MM.1S (cell line): ENCODE measurements around the gene RTN4RL2.

ENCODE experiments used
- DNase-seq: peaks from one replicate; pipeline ENCODE4 v3.0.0-alpha.2; 2015
- H2AFZ ChIP-seq: fragments of 300-600 bp; sonication (generic); 2 replicates; pipeline ENCODE4 v1.6.0; 2016; ENCODE audit warnings: antibody characterized with exemption, low read length
- H3F3A ChIP-seq: fragments of 300-600 bp; sonication (generic); 2 replicates; pipeline ENCODE4 v1.6.1; 2016; ENCODE audit warnings: mild to moderate bottlenecking, antibody characterized with exemption, low read length, moderate library complexity, mixed read lengths; ENCODE audit not compliant: insufficient read depth
- H3K27ac ChIP-seq: fragments of 300-600 bp; sonication (generic); 2 replicates; pipeline ENCODE4 v1.5.1; 2016; ENCODE audit warnings: mild to moderate bottlenecking, low read length
- H3K27me3 ChIP-seq: fragments of 300-600 bp; sonication (generic); replicated peaks from 2 replicates; pipeline ENCODE4 v1.6.0; 2016; ENCODE audit warnings: low read length; ENCODE audit not compliant: insufficient read depth
- H3K36me3 ChIP-seq: fragments of 300-600 bp; sonication (generic); replicated peaks from 2 replicates; pipeline ENCODE4 v1.6.1; 2016; ENCODE audit warnings: mild to moderate bottlenecking, low read length, mixed read lengths; ENCODE audit not compliant: insufficient read depth
- H3K4me1 ChIP-seq: fragments of 300-600 bp; sonication (generic); 2 replicates; pipeline ENCODE4 v1.6.1; 2016; ENCODE audit warnings: low read length, mixed read lengths
- H3K4me2 ChIP-seq: fragments of 300-600 bp; sonication (generic); 2 replicates; pipeline ENCODE4 v1.6.0; 2016; ENCODE audit warnings: low read depth, low read length
- H3K4me3 ChIP-seq: fragments of 300-600 bp; sonication (generic); 2 replicates; pipeline ENCODE4 v1.5.1; 2016; ENCODE audit warnings: low read length, mixed read lengths
- H3K79me2 ChIP-seq: fragments of 300-600 bp; sonication (generic); 2 replicates; pipeline ENCODE4 v1.6.1; 2016; ENCODE audit warnings: mixed run types, low read length, mixed read lengths
- H3K9ac ChIP-seq: fragments of 300-600 bp; sonication (generic); 2 replicates; pipeline ENCODE4 v1.6.1; 2016; ENCODE audit warnings: low read length, mixed read lengths
- H3K9me2 ChIP-seq: fragments of 300-600 bp; sonication (generic); replicated peaks from 2 replicates; pipeline ENCODE4 v1.6.1; 2016; ENCODE audit warnings: mild to moderate bottlenecking, low read length, mixed read lengths; ENCODE audit not compliant: insufficient read depth
- H3K9me3 ChIP-seq: fragments of 300-600 bp; sonication (generic); replicated peaks from 2 replicates; pipeline ENCODE4 v1.6.1; 2016; ENCODE audit warnings: mild to moderate bottlenecking, low read length, mixed read lengths; ENCODE audit not compliant: insufficient read depth
- H4K20me1 ChIP-seq: fragments of 300-600 bp; sonication (generic); 2 replicates; pipeline ENCODE4 v1.6.1; 2016; ENCODE audit warnings: mild to moderate bottlenecking, low read length, moderate library complexity, mixed read lengths; ENCODE audit not compliant: insufficient read depth
- EZH2 ChIP-seq: fragments of 300-600 bp; sonication (generic); optimal IDR thresholded peaks from 2 replicates; pipeline ENCODE3; 2017; ENCODE audit warnings: low read depth, mild to moderate bottlenecking, antibody characterized with exemption, low read length, mixed read lengths
- EZH2phosphoT487 ChIP-seq: fragments of 300-600 bp; sonication (generic); IDR thresholded peaks from 2 replicates; pipeline ENCODE4 v1.6.1; 2018; ENCODE audit warnings: antibody characterized with exemption, low read length
- TF ChIP-seq, protein P1 (sequence below): fragments of 300-600 bp; sonication (generic); IDR thresholded peaks from 2 replicates; pipeline ENCODE4 v1.5.1; 2016; ENCODE audit warnings: antibody characterized with exemption, low read length, mixed read lengths

Gene RTN4RL2

DNA sequence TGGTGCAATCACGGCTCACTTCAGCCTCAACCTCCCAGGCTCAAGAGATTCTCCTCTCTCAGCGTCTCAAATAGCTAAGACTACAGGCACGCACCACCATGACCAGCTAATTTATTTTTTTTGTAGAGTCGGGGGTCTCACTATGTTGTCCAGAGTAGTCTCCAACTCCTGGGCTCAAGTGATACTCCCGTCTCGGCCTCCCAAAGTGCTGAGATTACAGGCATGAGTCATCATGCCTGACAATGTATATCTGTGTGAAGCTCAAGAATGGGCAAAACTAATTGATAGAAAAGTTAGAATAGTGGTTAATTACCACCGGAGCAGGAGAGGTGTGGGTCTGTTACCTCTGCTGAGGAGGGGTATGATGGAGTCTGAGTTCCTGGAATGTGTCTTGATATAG lies 24.3 kb upstream of the RTN4RL2 start:
- Histone ChIP-seq H3K79me2 (no peaks in the 10 kb centered on the region), H2AFZ (no peak overlapping the region), H3K4me2 (no peak overlapping the region), H3K9me2 (no peaks in the 10 kb centered on the region), H3K27me3 (no peaks in the 10 kb centered on the region), H3K9me3 (no peaks in the 10 kb centered on the region), H3F3A (no peaks in the 10 kb centered on the region), H4K20me1 (no peaks in the 10 kb centered on the region), H3K27ac (no peak overlapping the region), H3K4me1 (no peaks in the 10 kb centered on the region), H3K9ac (no peak overlapping the region), H3K4me3 (no peak overlapping the region), H3K36me3 (no peaks in the 10 kb centered on the region)
- no peak for DNase-seq
- TF ChIP-seq, protein P1, sequence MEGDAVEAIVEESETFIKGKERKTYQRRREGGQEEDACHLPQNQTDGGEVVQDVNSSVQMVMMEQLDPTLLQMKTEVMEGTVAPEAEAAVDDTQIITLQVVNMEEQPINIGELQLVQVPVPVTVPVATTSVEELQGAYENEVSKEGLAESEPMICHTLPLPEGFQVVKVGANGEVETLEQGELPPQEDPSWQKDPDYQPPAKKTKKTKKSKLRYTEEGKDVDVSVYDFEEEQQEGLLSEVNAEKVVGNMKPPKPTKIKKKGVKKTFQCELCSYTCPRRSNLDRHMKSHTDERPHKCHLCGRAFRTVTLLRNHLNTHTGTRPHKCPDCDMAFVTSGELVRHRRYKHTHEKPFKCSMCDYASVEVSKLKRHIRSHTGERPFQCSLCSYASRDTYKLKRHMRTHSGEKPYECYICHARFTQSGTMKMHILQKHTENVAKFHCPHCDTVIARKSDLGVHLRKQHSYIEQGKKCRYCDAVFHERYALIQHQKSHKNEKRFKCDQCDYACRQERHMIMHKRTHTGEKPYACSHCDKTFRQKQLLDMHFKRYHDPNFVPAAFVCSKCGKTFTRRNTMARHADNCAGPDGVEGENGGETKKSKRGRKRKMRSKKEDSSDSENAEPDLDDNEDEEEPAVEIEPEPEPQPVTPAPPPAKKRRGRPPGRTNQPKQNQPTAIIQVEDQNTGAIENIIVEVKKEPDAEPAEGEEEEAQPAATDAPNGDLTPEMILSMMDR, result no peak
- no peak for TF ChIP-seq EZH2
- TF ChIP-seq EZH2phosphoT487, result no peak

DNA sequence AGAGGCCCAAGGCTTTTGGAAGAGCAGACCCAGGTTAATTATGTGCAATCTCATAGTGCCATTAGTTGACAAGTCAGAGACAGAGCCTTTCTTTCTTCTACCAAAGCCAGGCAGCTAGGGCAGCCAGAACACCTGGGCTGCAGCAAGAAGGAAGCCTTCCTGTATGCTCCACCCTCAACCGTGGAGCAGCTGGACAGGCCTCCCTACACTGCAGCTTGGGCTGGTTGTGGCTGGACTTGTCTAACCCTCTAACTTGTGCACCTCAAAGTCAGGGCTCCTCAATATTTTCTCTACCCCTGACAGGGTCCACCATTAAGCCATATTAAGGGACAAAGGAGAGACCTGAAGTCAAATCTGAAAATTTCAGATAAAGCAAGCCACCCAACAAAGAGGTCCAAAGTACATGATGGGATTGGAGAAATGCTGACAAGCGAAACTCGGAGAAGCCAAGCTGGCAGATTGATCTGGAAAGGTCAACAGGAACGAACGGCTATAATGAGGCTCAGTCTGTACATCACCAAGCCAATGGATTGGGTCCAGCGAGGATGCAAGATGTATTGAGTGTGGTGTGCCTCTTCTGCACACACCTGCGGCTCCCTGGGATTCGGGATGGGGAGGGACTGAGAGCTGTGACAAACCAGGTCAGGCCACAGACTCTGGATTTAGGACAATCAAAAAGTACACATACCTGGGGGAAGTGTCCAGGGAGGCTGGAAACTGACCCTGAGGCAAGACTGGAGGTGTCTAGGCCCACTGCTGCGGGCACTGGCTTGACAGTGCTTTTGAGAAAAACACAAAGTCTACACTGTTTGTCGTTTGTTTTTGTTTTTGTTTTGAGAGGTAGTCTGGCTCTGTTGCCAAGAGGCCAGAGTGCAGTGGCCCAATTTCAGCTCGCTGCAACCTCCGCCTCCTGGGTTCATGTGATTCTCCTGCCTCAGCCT lies 21.7 kb upstream of the RTN4RL2 start:
- Histone ChIP-seq H3K27me3 (no peaks in the 10 kb centered on the region), H3K9ac (no peak overlapping the region), H4K20me1 (no peaks in the 10 kb centered on the region), H3K79me2 (no peaks in the 10 kb centered on the region), H2AFZ (no peak overlapping the region), H3K36me3 (no peaks in the 10 kb centered on the region), H3F3A (no peaks in the 10 kb centered on the region), H3K4me2 (no peak overlapping the region), H3K4me3 (no peak overlapping the region), H3K4me1 (no peaks in the 10 kb centered on the region), H3K27ac (no peak overlapping the region), H3K9me3 (no peaks in the 10 kb centered on the region), H3K9me2 (no peaks in the 10 kb centered on the region)
- TF ChIP-seq EZH2 (no peak), EZH2phosphoT487 (no peak)
- TF ChIP-seq, protein P1, result no peak
- DNase-seq, result no peak

DNA sequence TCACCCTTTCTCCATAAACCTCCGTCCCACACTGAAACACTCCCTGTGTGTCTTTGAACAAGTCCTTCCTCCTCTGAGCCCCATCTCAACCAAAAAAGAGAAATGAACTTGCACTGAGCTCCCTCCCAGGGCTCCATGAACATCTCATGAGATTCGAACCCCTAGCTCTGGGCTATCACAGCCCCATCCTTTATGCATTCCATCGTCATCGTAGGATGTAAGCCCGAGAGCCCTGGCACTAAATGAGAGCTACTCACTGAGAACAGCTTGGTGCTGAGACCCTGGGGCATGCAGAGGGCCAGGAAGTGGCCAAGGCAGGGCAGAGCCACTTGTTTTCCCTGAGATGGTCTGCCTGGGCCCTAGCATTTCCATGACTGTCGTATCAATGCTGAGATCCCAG lies 20.5 kb upstream of the RTN4RL2 start:
- H3F3A ChIP-seq, result no peaks in the 10 kb centered on the region
- H3K27me3 ChIP-seq, result no peaks in the 10 kb centered on the region
- no peak overlapping the region for H3K27ac ChIP-seq
- no peaks in the 10 kb centered on the region for H4K20me1 ChIP-seq
- H3K4me3 ChIP-seq, result no peak overlapping the region
- no peak for DNase-seq
- H3K4me2 ChIP-seq, result no peak overlapping the region
- TF ChIP-seq EZH2phosphoT487, result no peak
- TF ChIP-seq, protein P1, result no peak
- no peak for TF ChIP-seq EZH2
- no peaks in the 10 kb centered on the region for H3K4me1 ChIP-seq
- H2AFZ ChIP-seq, result no peak overlapping the region
- H3K79me2 ChIP-seq, result no peaks in the 10 kb centered on the region
- H3K9me3 ChIP-seq, result no peaks in the 10 kb centered on the region
- H3K36me3 ChIP-seq, result no peaks in the 10 kb centered on the region
- H3K9ac ChIP-seq, result no peak overlapping the region
- no peaks in the 10 kb centered on the region for H3K9me2 ChIP-seq
